ENCODE results near the gene ZFAND3. TPM values are rescaled to one million over a fixed set of nuclear protein-coding genes. Genes with fewer than 3 reads are reported as not detected.
"Not testable (repeated sequence)": the region's sequence is repeated elsewhere in the genome, so short reads cannot be mapped to it uniquely, and the experiment has no call there.

The ZFAND3 gene
- total RNA-seq, 4 donors from 2014 or later = 46.3 to 73.6 (median 49.3) TPM

- no peak for ATAC-seq
- WGBS, 2 donors (ENCODE audit: low coverage in 1 of 2) = 82 to 83% methylated on average over 1 of the region's 1 CpG
- Histone ChIP-seq H3K4me3 (no peak overlapping the region), H3K9me3 (no peaks in the 10 kb centered on the region), H3K27me3 (no peaks in the 10 kb centered on the region), H3K4me1 (peaks cover 0 to 15% (median 0%) of the 10 kb centered on the region in 3 donors), H3K27ac (no peak overlapping the region), H3K36me3 (peaks cover 2 to 39% of the 10 kb centered on the region in 2 donors)
- TF ChIP-seq EP300 (IDR thresholded peaks at IDR 0.05) (no peak), POLR2AphosphoS5 (IDR thresholded peaks at IDR 0.05) (no peak), POLR2A (IDR thresholded peaks at IDR 0.05) (no peak), CTCF (IDR thresholded peaks at IDR 0.05) (no peak)
Observed at GRCh38 chr6:38117281-38117680, 297.8 kb downstream of the ZFAND3 start.

GRCh38 chr6:38118791-38119365 lies 299.4 kb downstream of the ZFAND3 start:
- 60% methylated on average over 1 of the region's 2 CpGs; no CpG with 5 or more reads in 1 of the 2 donors for WGBS, 2 donors (ENCODE audit: low coverage in 1 of 2)
- no peak for TF ChIP-seq EP300 (IDR thresholded peaks at IDR 0.05)
- H3K4me3 ChIP-seq = no peak overlapping the region
- H3K27ac ChIP-seq = no peak overlapping the region
- H3K4me1 ChIP-seq = peaks cover 0 to 17% (median 0%) of the 10 kb centered on the region in 3 donors
- H3K27me3 ChIP-seq = no peaks in the 10 kb centered on the region
- peaks cover 2 to 43% of the 10 kb centered on the region in 2 donors for H3K36me3 ChIP-seq
- no peak for ATAC-seq
- H3K9me3 ChIP-seq = no peaks in the 10 kb centered on the region

GRCh38 chr6:38119516-38119915 lies 300.0 kb downstream of the ZFAND3 start:
- WGBS, 2 donors (ENCODE audit: low coverage in 1 of 2) = 49 to 67% methylated on average over 6 of the region's 6 CpGs
- Histone ChIP-seq H3K27ac (no peak overlapping the region), H3K27me3 (no peaks in the 10 kb centered on the region), H3K4me1 (peaks cover 0 to 17% (median 0%) of the 10 kb centered on the region in 3 donors), H3K9me3 (no peaks in the 10 kb centered on the region), H3K36me3 (peaks cover 2 to 49% of the 10 kb centered on the region in 2 donors), H3K4me3 (no peak overlapping the region)
- TF ChIP-seq CTCF (IDR thresholded peaks at IDR 0.05) (no peak), POLR2A (IDR thresholded peaks at IDR 0.05) (no peak), EP300 (IDR thresholded peaks at IDR 0.05) (no peak), POLR2AphosphoS5 (IDR thresholded peaks at IDR 0.05) (no peak)
- ATAC-seq = no peak

GRCh38 chr6:38124224-38124926 lies 304.8 kb downstream of the ZFAND3 start:
- H3K27me3 ChIP-seq, H3K27ac ChIP-seq, ATAC-seq, H3K4me1 ChIP-seq, H3K4me3 ChIP-seq, H3K9me3 ChIP-seq: not testable (repeated sequence)
- H3K36me3 ChIP-seq = peaks cover 2 to 29% of the 10 kb centered on the region in 2 donors
- 100% methylated on average over 2 of the region's 40 CpGs; no CpG with 5 or more reads in 1 of the 2 donors for WGBS, 2 donors (ENCODE audit: low coverage in 1 of 2)

GRCh38 chr6:38127284-38127683 lies 307.8 kb downstream of the ZFAND3 start:
- ATAC-seq = no peak
- no peak overlapping the region for H3K27ac ChIP-seq
- WGBS, 2 donors (ENCODE audit: low coverage in 1 of 2) = 92 to 100% methylated on average over 4 of the region's 4 CpGs

More at GRCh38 chr6:38127284-38127683, 307.8 kb downstream of the ZFAND3 start:
- Histone ChIP-seq H3K4me1 (peaks cover 0 to 18% (median 4%) of the 10 kb centered on the region in 3 donors), H3K9me3 (no peaks in the 10 kb centered on the region), H3K4me3 (no peak overlapping the region), H3K27me3 (no peaks in the 10 kb centered on the region), H3K36me3 (peaks cover 0 to 15% of the 10 kb centered on the region in 2 donors)
- TF ChIP-seq EP300 (IDR thresholded peaks at IDR 0.05) (no peak), POLR2AphosphoS5 (IDR thresholded peaks at IDR 0.05) (no peak), CTCF (IDR thresholded peaks at IDR 0.05) (no peak)
